Measurements from ENCODE around the gene CNTNAP5. TPM values are rescaled to one million over a fixed set of nuclear protein-coding genes. Genes with fewer than 3 reads are reported as not detected.

The CNTNAP5 gene
- total and polyA plus RNA-seq, 9 of the 15 experiments (the other 6 are each of a cell fraction or from before 2014, with no cell fraction given): not detected

GRCh38 chr2:124652099-124652498 is 627.0 kb downstream of the CNTNAP5 start:
- ATAC-seq (no peak), FAIRE-seq (no peak), DNase-seq (ENCODE audit: extremely low read depth in 1 of 4, low spot score in 3 of 4) (no peak)
- H3K79me2 ChIP-seq (ENCODE audit: control insufficient read depth, insufficient read depth, low read length): no peaks in the 10 kb centered on the region
- H4K20me1 ChIP-seq (replicated peaks; ENCODE audit: control insufficient read depth, insufficient read depth, low read length): no peaks in the 10 kb centered on the region
- H3K36me3 ChIP-seq (ENCODE audit: control insufficient read depth, insufficient read depth, low read length): no peaks in the 10 kb centered on the region
- BruUV-seq (replicated peaks): no TSS peak
- H3K9me1 ChIP-seq (ENCODE audit: control insufficient read depth, insufficient read depth, low read length): no peaks in the 10 kb centered on the region
- intact Hi-C loops (cut with micrococcal nuclease) (no loop called here), in situ Hi-C loops (cut with MboI) (no loop called here)
- ChIA-PET POLR2A (no interaction called here), CTCF (ENCODE audit: low intra/inter-chr PET ratio) (no interaction called here)
- H3K4me2 ChIP-seq (ENCODE audit: insufficient read depth, low read length): no peak overlapping the region
- no peaks in the 10 kb centered on the region for H3K27me3 ChIP-seq (ENCODE audit: control insufficient read depth in 2 of 2, insufficient read depth in 2 of 2, low read length in 2 of 2)
- H3K4me3 ChIP-seq: no peak overlapping the region
- no peak overlapping the region for H3K27ac ChIP-seq (ENCODE audit: extremely low read depth, low read depth, low read length)
- H3K9ac ChIP-seq (ENCODE audit: insufficient read depth in 1 of 2, low read depth in 2 of 2, low read length in 2 of 2): no peak overlapping the region
- H2AFZ ChIP-seq (ENCODE audit: low read depth, low read length): no peak overlapping the region
- H3K9me3 ChIP-seq (replicated peaks; ENCODE audit: control insufficient read depth, insufficient read depth, low read depth, low read length): no peaks in the 10 kb centered on the region
- WGBS (ENCODE audit: insufficient coverage, low coverage, missing lambda C conversion rate): 0% methylated on average over 1 of the region's 1 CpG
- no peaks in the 10 kb centered on the region for H3K4me1 ChIP-seq (replicated peaks in 1 of 2; ENCODE audit: control insufficient read depth in 2 of 2, insufficient read depth in 2 of 2, low read length in 2 of 2)
- TF ChIP-seq PYGO2 (tag; IDR thresholded peaks at IDR 0.05) (no peak), PHF20 (IDR thresholded peaks at IDR 0.05; ENCODE audit: partially characterized antibody) (no peak), ZNF133 (CRISPR knock-in tag; IDR thresholded peaks at IDR 0.05) (no peak), POU5F1 (IDR thresholded peaks at IDR 0.05; ENCODE audit: borderline replicate concordance, low read depth, low read length, partially characterized antibody) (no peak), MECOM (CRISPR knock-in tag; IDR thresholded peaks at IDR 0.05) (no peak), ARID1B (IDR thresholded peaks at IDR 0.05) (no peak), THAP7 (CRISPR knock-in tag; IDR thresholded peaks at IDR 0.05) (no peak), BCL6 (CRISPR knock-in tag; IDR thresholded peaks at IDR 0.05) (no peak), PHF21A (IDR thresholded peaks at IDR 0.05; ENCODE audit: borderline replicate concordance, low read depth) (no peak), RBFOX2 (IDR thresholded peaks at IDR 0.05; ENCODE audit: low read depth, low read length) (no peak), ARID3A (IDR thresholded peaks at IDR 0.05; ENCODE audit: borderline replicate concordance, low read depth, low read length) (no peak), IRF9 (tag; IDR thresholded peaks at IDR 0.05) (no peak), POLR2H (tag; IDR thresholded peaks at IDR 0.05; ENCODE audit: low read depth) (no peak)

All from K562 (cell line).